GM23338 (cell line): ENCODE measurements around the gene POLR2F. TPM values are rescaled to one million over a fixed set of nuclear protein-coding genes. Genes with fewer than 3 reads are reported as not detected.

Experiments
- ATAC-seq: fragments of 200-7000 bp; cut with Tn5 transposase; 3 replicates; pipeline ENCODE4 v1.9.1; 2020
- DNase-seq: peaks from one replicate; pipeline ENCODE4 v3.0.0-alpha.2; 2015; ENCODE audit warnings: low spot score
- H2AFZ ChIP-seq: fragments of 200-600 bp; sonication (generic); 2 replicates; pipeline ENCODE4 v1.8.0; 2016; ENCODE audit warnings: antibody characterized with exemption, mild to moderate bottlenecking, moderate library complexity
- H3F3A ChIP-seq: fragments of 200-600 bp; sonication (generic); replicated peaks from 2 replicates; pipeline ENCODE4 v1.8.0; 2017; ENCODE audit warnings: antibody characterized with exemption, mixed run types, low read depth
- H3K27ac ChIP-seq: fragments of 200-600 bp; sonication (generic); 2 replicates; pipeline ENCODE4 v1.6.1; 2016; ENCODE audit warnings: low read depth
- H3K27me3 ChIP-seq: fragments of 200-600 bp; sonication (generic); 2 replicates; pipeline ENCODE4 v1.8.0; 2016; ENCODE audit warnings: mild to moderate bottlenecking, mixed run types, moderate library complexity; ENCODE audit not compliant: insufficient read depth
- H3K36me3 ChIP-seq: fragments of 200-600 bp; sonication (generic); 2 replicates; pipeline ENCODE4 v1.8.0; 2016; ENCODE audit warnings: mild to moderate bottlenecking; ENCODE audit not compliant: insufficient read depth
- H3K4me1 ChIP-seq: fragments of 200-600 bp; sonication (generic); 2 replicates; pipeline ENCODE4 v1.8.0; 2016; ENCODE audit warnings: mild to moderate bottlenecking, moderate library complexity; ENCODE audit not compliant: insufficient read depth
- H3K4me2 ChIP-seq: fragments of 200-600 bp; sonication (generic); 2 replicates; pipeline ENCODE4 v1.7.1; 2017; ENCODE audit warnings: mixed run types
- H3K4me3 ChIP-seq: fragments of 200-600 bp; sonication (generic); 2 replicates; pipeline ENCODE4 v1.6.1; 2016; ENCODE audit warnings: mixed run types
- H3K79me2 ChIP-seq: fragments of 200-600 bp; sonication (generic); replicated peaks from 2 replicates; pipeline ENCODE4 v1.8.0; 2017; ENCODE audit warnings: mild to moderate bottlenecking; ENCODE audit not compliant: insufficient read depth
- H3K9me2 ChIP-seq: fragments of 200-600 bp; sonication (generic); 2 replicates; pipeline ENCODE4 v1.8.0; 2017; ENCODE audit not compliant: insufficient read depth
- H4K20me1 ChIP-seq: fragments of 200-600 bp; sonication (generic); replicated peaks from 2 replicates; pipeline ENCODE4 v1.8.0; 2017; ENCODE audit warnings: mild to moderate bottlenecking; ENCODE audit not compliant: insufficient read depth
- H3K27ac Mint-ChIP-seq: 2 replicates; pipeline ENCODE4 v1.8.0; 2020; ENCODE audit warnings: inconsistent platforms, mild to moderate bottlenecking, moderate library complexity, mixed read lengths
- H3K27me3 Mint-ChIP-seq: 3 replicates; pipeline ENCODE4 v1.8.0; 2022; ENCODE audit warnings: low read depth, mild to moderate bottlenecking, moderate library complexity, mixed read lengths, inconsistent platforms; ENCODE audit not compliant: insufficient read depth, poor library complexity
- H3K36me3 Mint-ChIP-seq: 3 replicates; pipeline ENCODE4 v1.8.0; 2021; ENCODE audit warnings: low read depth, mild to moderate bottlenecking, inconsistent platforms, moderate library complexity, mixed read lengths
- H3K4me1 Mint-ChIP-seq: 3 replicates; pipeline ENCODE4 v1.8.0; 2020; ENCODE audit warnings: mild to moderate bottlenecking, inconsistent platforms, mixed read lengths
- H3K4me3 Mint-ChIP-seq: 3 replicates; pipeline ENCODE4 v1.8.0; 2021; ENCODE audit warnings: moderate library complexity, mild to moderate bottlenecking, inconsistent platforms, mixed read lengths
- H3K9me3 Mint-ChIP-seq: 3 replicates; pipeline ENCODE4 v1.8.0; 2020; ENCODE audit warnings: moderate library complexity, mild to moderate bottlenecking, inconsistent platforms, mixed read lengths
- CREB1 ChIP-seq: fragments of 250-450 bp; sonication (Bioruptor Pico); IDR thresholded peaks from 2 replicates; pipeline ENCODE4 v1.5.0; 2020; ENCODE audit warnings: low read depth, mild to moderate bottlenecking, moderate library complexity
- EZH2phosphoT487 ChIP-seq: fragments of 200-600 bp; sonication (generic); IDR thresholded peaks from one replicate; pipeline ENCODE4 v1.8.1; 2018; ENCODE audit warnings: antibody characterized with exemption; ENCODE audit not compliant: unreplicated experiment
- JUNB ChIP-seq: IDR thresholded peaks from one replicate; pipeline ENCODE4 v1.6.1; 2016; ENCODE audit warnings: antibody characterized with exemption; ENCODE audit not compliant: unreplicated experiment
- NANOG ChIP-seq: IDR thresholded peaks from 2 replicates; pipeline ENCODE4 v1.6.1; 2016; ENCODE audit warnings: antibody characterized with exemption, borderline replicate concordance
- POLR2AphosphoS5 ChIP-seq: IDR thresholded peaks from 2 replicates; pipeline ENCODE4 v1.6.1; 2016; ENCODE audit warnings: antibody characterized with exemption, low read depth
- ZNF331 ChIP-seq: fragments of 250-450 bp; sonication (Bioruptor Pico); IDR thresholded peaks from 2 replicates; pipeline ENCODE4 v1.5.0; 2020; ENCODE audit warnings: low read depth, mild to moderate bottlenecking, moderate library complexity
- polyA plus RNA-seq: library from polyadenylated mRNA; unstranded; fragments of >200 nt; fragmentation: Nextera tagmentation; extraction: Ambion mirVana; gene quantifications from 2 replicates; pipeline ENCODE4 v1.2.1, GENCODE V29; 2016
- total RNA-seq: library from RNA; depleted of rRNA; stranded (reverse); fragments of >200 nt; shearing (Covaris generic); gene quantifications from 2 replicates; pipeline ENCODE4 v1.2.3, GENCODE V29; 2014
- TF ChIP-seq, protein P1 (sequence below), 2 experiments: fragments of 200-600 bp in 1 of 2; sonication (generic) in 1 of 2; conservative IDR thresholded peaks; 2 replicates each; pipeline versions ENCODE4 v1.5.1 to v1.6.1; 2016 to 2017; ENCODE audit warnings: antibody characterized with exemption in 2 of 2, low read depth in 2 of 2, mild to moderate bottlenecking in 2 of 2, moderate library complexity in 1 of 2
- TF ChIP-seq, protein P2 (sequence below): IDR thresholded peaks from 2 replicates; pipeline ENCODE4 v1.6.1; 2016; ENCODE audit warnings: antibody characterized with exemption
- TF ChIP-seq, protein P3 (sequence below): fragments of 250-450 bp; sonication (Bioruptor Pico); IDR thresholded peaks from 2 replicates; pipeline ENCODE4 v1.5.0; 2020; ENCODE audit warnings: mild to moderate bottlenecking, moderate library complexity

POLR2F gene
- total and polyA plus RNA-seq, 2 experiments from 2014 or later = 144 to 429 TPM

DNA sequence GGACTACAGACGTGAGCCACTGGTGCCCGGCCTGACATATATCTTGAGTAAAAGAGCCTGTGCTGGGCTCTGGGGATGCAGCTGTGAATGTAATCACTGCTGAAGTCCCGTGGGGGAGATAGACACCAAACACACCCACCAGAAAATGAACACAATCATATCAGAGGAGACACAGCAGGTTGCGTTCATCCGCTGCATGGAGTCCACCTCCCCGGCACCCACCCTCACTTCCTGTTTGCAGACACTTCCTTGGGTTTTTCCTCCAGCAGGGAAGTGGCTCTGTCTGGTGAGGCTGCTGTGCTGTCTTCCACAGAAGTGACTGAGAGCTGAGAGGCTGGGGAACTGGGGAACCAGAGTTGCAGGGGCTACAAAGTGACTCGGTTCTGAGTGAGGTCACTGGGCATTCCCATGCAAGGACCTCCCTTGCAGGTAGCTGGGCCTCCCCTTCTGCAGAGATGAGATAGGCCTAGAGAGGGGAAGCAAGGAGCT, 40.2 kb upstream of the POLR2F start:
- Histone ChIP-seq H3K79me2 (no peaks in the 10 kb centered on the region), H3K27me3 (no peaks in the 10 kb centered on the region), H3K9me2 (no peaks in the 10 kb centered on the region), H4K20me1 (no peaks in the 10 kb centered on the region; the same call in 1 of the 2 replicates), H3K4me2 (no peak overlapping the region), H3F3A (peaks cover 4% of the 10 kb centered on the region; the same call in 1 of the 2 replicates), H3K4me3 (no peak overlapping the region), H3K4me1 (peaks cover 16% of the 10 kb centered on the region), H3K27ac (no peak overlapping the region), H2AFZ (no peak overlapping the region), H3K36me3 (no peaks in the 10 kb centered on the region)
- H3K27ac Mint-ChIP-seq = no peak overlapping the region; the same call in 1 of the 2 replicates
- H3K9me3 Mint-ChIP-seq = no peaks in the 10 kb centered on the region; the same call in 2 of the 3 replicates
- H3K36me3 Mint-ChIP-seq = peaks cover 15% of the 10 kb centered on the region
- TF ChIP-seq JUNB = no peak
- no peak for ATAC-seq
- no peak overlapping the region for H3K4me3 Mint-ChIP-seq
- peaks cover 8% of the 10 kb centered on the region for H3K27me3 Mint-ChIP-seq
- no peak for DNase-seq
- peaks cover 25% of the 10 kb centered on the region for H3K4me1 Mint-ChIP-seq

DNA sequence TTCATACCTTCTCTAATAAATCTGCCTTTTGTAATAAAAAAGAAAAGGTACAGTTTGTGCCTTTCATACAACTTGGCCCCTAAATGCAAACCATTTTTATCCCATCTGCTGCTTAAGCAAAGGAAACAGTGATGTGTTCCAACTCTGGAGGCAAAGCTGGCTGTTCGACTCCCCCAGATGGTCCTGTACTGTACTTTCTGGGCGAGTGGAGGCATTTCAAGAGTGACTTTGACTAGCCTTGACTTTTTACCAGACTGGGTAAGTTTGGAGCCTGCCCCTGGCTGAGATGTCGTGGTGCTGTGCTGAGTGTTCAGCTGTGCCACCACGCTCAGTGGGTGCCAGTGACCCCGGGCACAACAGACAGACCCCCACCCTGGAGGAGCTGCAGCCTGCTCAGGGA, 37.2 kb upstream of the POLR2F start:
- no peaks in the 10 kb centered on the region for H3K9me3 Mint-ChIP-seq
- H3K27ac Mint-ChIP-seq = no peak overlapping the region
- ATAC-seq (no peak), DNase-seq (no peak)
- H3K4me1 ChIP-seq = peaks cover 2% of the 10 kb centered on the region
- H3K36me3 ChIP-seq = no peaks in the 10 kb centered on the region
- H3K4me2 ChIP-seq = no peak overlapping the region
- H3K27me3 Mint-ChIP-seq = peaks cover 3% of the 10 kb centered on the region
- H3F3A ChIP-seq = no peaks in the 10 kb centered on the region
- H3K4me1 Mint-ChIP-seq = peaks cover 6% of the 10 kb centered on the region
- no peak overlapping the region for H3K4me3 Mint-ChIP-seq
- no peak overlapping the region for H3K4me3 ChIP-seq
- no peak overlapping the region for H2AFZ ChIP-seq
- no peaks in the 10 kb centered on the region for H3K79me2 ChIP-seq
- H3K27ac ChIP-seq = no peak overlapping the region
- peaks cover 15% of the 10 kb centered on the region; the same call in 2 of the 3 replicates for H3K36me3 Mint-ChIP-seq
- H3K27me3 ChIP-seq = no peaks in the 10 kb centered on the region
- H3K9me2 ChIP-seq = no peaks in the 10 kb centered on the region
- no peaks in the 10 kb centered on the region for H4K20me1 ChIP-seq
- TF ChIP-seq CREB1 (CRISPR knock-in tag) (no peak), NANOG (no peak), EZH2phosphoT487 (no peak), POLR2AphosphoS5 (no peak), ZNF331 (CRISPR knock-in tag) (no peak), JUNB (no peak)
- TF ChIP-seq, protein P1, sequence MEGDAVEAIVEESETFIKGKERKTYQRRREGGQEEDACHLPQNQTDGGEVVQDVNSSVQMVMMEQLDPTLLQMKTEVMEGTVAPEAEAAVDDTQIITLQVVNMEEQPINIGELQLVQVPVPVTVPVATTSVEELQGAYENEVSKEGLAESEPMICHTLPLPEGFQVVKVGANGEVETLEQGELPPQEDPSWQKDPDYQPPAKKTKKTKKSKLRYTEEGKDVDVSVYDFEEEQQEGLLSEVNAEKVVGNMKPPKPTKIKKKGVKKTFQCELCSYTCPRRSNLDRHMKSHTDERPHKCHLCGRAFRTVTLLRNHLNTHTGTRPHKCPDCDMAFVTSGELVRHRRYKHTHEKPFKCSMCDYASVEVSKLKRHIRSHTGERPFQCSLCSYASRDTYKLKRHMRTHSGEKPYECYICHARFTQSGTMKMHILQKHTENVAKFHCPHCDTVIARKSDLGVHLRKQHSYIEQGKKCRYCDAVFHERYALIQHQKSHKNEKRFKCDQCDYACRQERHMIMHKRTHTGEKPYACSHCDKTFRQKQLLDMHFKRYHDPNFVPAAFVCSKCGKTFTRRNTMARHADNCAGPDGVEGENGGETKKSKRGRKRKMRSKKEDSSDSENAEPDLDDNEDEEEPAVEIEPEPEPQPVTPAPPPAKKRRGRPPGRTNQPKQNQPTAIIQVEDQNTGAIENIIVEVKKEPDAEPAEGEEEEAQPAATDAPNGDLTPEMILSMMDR (conservative IDR thresholded peaks at IDR 0.05; ENCODE audit: low read depth in 2 of 2) = no peak
- TF ChIP-seq, protein P2, sequence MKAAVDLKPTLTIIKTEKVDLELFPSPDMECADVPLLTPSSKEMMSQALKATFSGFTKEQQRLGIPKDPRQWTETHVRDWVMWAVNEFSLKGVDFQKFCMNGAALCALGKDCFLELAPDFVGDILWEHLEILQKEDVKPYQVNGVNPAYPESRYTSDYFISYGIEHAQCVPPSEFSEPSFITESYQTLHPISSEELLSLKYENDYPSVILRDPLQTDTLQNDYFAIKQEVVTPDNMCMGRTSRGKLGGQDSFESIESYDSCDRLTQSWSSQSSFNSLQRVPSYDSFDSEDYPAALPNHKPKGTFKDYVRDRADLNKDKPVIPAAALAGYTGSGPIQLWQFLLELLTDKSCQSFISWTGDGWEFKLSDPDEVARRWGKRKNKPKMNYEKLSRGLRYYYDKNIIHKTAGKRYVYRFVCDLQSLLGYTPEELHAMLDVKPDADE = no peak
- TF ChIP-seq, protein P3, sequence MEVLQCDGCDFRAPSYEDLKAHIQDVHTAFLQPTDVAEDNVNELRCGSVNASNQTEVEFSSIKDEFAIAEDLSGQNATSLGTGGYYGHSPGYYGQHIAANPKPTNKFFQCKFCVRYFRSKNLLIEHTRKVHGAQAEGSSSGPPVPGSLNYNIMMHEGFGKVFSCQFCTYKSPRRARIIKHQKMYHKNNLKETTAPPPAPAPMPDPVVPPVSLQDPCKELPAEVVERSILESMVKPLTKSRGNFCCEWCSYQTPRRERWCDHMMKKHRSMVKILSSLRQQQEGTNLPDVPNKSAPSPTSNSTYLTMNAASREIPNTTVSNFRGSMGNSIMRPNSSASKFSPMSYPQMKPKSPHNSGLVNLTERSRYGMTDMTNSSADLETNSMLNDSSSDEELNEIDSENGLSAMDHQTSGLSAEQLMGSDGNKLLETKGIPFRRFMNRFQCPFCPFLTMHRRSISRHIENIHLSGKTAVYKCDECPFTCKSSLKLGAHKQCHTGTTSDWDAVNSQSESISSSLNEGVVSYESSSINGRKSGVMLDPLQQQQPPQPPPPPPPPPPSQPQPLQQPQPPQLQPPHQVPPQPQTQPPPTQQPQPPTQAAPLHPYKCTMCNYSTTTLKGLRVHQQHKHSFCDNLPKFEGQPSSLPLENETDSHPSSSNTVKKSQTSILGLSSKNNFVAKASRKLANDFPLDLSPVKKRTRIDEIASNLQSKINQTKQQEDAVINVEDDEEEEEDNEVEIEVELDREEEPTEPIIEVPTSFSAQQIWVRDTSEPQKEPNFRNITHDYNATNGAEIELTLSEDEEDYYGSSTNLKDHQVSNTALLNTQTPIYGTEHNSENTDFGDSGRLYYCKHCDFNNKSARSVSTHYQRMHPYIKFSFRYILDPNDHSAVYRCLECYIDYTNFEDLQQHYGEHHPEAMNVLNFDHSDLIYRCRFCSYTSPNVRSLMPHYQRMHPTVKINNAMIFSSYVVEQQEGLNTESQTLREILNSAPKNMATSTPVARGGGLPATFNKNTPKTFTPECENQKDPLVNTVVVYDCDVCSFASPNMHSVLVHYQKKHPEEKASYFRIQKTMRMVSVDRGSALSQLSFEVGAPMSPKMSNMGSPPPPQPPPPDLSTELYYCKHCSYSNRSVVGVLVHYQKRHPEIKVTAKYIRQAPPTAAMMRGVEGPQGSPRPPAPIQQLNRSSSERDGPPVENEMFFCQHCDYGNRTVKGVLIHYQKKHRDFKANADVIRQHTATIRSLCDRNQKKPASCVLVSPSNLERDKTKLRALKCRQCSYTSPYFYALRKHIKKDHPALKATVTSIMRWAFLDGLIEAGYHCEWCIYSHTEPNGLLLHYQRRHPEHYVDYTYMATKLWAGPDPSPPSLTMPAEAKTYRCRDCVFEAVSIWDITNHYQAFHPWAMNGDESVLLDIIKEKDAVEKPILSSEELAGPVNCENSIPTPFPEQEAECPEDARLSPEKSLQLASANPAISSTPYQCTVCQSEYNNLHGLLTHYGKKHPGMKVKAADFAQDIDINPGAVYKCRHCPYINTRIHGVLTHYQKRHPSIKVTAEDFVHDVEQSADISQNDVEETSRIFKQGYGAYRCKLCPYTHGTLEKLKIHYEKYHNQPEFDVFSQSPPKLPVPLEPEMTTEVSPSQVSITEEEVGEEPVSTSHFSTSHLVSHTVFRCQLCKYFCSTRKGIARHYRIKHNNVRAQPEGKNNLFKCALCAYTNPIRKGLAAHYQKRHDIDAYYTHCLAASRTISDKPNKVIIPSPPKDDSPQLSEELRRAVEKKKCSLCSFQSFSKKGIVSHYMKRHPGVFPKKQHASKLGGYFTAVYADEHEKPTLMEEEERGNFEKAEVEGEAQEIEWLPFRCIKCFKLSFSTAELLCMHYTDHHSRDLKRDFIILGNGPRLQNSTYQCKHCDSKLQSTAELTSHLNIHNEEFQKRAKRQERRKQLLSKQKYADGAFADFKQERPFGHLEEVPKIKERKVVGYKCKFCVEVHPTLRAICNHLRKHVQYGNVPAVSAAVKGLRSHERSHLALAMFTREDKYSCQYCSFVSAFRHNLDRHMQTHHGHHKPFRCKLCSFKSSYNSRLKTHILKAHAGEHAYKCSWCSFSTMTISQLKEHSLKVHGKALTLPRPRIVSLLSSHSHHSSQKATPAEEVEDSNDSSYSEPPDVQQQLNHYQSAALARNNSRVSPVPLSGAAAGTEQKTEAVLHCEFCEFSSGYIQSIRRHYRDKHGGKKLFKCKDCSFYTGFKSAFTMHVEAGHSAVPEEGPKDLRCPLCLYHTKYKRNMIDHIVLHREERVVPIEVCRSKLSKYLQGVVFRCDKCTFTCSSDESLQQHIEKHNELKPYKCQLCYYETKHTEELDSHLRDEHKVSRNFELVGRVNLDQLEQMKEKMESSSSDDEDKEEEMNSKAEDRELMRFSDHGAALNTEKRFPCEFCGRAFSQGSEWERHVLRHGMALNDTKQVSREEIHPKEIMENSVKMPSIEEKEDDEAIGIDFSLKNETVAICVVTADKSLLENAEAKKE (CRISPR knock-in tag) = no peak
